ENCODE measurements around the gene DENND2A. TPM values are rescaled to one million over a fixed set of nuclear protein-coding genes. Genes with fewer than 3 reads are reported as not detected.

Gene DENND2A
- total RNA-seq, 4 donors from 2014 or later = 2.0 to 10.9 (median 5.1) TPM

DNA sequence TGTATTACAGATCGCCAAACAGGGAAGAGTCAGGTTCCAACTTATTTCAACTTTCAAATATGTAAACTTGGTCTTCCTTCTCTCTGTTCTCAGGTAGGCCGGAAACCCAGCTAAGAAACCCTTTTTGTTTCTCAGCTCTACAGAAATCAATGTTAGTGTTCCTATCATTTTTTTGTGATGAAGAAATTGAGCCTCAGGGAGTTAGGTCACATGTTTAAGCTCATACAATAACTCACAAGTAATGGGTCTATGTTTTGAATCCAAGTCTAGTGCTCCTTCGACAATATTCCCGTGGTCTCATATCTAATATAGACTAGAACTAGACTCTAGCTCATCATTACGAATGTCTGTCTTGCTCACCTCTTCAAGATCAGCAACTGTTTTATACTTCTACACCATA lies 22.3 kb downstream of the DENND2A start:
- 92 to 93% methylated on average over 5 of the region's 5 CpGs for WGBS, 2 donors
- no peak overlapping the region for H3K27ac ChIP-seq
- no peaks in the 10 kb centered on the region for H3K27me3 ChIP-seq
- TF ChIP-seq, protein P1, sequence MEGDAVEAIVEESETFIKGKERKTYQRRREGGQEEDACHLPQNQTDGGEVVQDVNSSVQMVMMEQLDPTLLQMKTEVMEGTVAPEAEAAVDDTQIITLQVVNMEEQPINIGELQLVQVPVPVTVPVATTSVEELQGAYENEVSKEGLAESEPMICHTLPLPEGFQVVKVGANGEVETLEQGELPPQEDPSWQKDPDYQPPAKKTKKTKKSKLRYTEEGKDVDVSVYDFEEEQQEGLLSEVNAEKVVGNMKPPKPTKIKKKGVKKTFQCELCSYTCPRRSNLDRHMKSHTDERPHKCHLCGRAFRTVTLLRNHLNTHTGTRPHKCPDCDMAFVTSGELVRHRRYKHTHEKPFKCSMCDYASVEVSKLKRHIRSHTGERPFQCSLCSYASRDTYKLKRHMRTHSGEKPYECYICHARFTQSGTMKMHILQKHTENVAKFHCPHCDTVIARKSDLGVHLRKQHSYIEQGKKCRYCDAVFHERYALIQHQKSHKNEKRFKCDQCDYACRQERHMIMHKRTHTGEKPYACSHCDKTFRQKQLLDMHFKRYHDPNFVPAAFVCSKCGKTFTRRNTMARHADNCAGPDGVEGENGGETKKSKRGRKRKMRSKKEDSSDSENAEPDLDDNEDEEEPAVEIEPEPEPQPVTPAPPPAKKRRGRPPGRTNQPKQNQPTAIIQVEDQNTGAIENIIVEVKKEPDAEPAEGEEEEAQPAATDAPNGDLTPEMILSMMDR (IDR thresholded peaks at IDR 0.05) = no peak
- no peak for TF ChIP-seq POLR2A (IDR thresholded peaks at IDR 0.05)
- no peak for DNase-seq
- intact Hi-C loops (cut with DNase I) = no loop called here
- no peaks in the 10 kb centered on the region for H3K9me3 ChIP-seq
- H3K4me1 ChIP-seq = no peaks in the 10 kb centered on the region
- H3K36me3 ChIP-seq = no peaks in the 10 kb centered on the region
- no peak overlapping the region for H3K4me3 ChIP-seq (replicated peaks in 1 of 3)

DNA sequence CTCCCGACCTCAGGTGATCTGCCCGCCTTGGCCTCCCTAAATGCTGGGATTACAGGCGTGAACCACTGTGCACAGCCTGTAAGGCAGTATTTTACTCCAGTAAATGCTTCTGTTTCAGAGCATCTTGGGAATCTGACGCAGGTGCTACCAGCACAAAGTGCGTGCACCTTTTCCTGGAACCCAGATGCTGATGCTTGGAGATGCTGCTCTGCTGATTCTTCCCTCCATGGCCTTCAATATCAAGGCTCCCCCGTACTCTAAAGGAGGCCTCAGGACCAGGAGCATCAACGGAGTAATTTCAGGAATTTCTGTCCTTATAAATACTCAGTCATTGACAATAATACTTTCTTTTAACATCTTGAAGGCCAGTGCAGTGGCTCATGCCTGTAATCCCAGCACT lies 23.5 kb downstream of the DENND2A start:
- H3K9me3 ChIP-seq = no peaks in the 10 kb centered on the region
- DNase-seq = no peak
- 88 to 95% methylated on average over 7 of the region's 7 CpGs for WGBS, 2 donors
- no peak overlapping the region for H3K27ac ChIP-seq
- H3K4me3 ChIP-seq (replicated peaks in 1 of 3) = no peak overlapping the region
- H3K36me3 ChIP-seq = no peaks in the 10 kb centered on the region
- no peaks in the 10 kb centered on the region for H3K4me1 ChIP-seq
- TF ChIP-seq, protein P1 (IDR thresholded peaks at IDR 0.05) = no peak
- no peak for TF ChIP-seq POLR2A (IDR thresholded peaks at IDR 0.05)
- intact Hi-C loops (cut with DNase I) = no loop called here
- H3K27me3 ChIP-seq = no peaks in the 10 kb centered on the region

DNA sequence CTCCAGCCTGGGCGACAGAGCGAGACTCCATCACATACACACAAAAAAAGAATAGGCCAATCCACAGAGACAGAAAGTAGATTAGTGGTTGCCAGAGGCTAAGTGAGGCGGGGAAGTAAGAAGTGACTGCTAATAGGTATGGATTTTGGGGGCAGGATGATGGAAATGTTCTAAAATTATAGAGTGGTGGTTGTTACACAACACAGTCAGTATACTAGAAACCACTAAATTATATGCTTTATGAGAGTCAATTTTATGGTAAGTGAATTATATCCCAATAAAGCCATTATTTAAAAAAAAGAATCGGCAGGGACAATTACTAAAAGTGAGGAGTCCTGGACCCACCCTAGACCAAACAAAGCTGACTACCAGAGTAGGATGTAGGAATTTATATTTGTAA lies 24.3 kb downstream of the DENND2A start:
- no peak for DNase-seq
- Histone ChIP-seq H3K27me3 (no peaks in the 10 kb centered on the region), H3K36me3 (no peaks in the 10 kb centered on the region), H3K9me3 (no peaks in the 10 kb centered on the region), H3K4me3 (replicated peaks in 1 of 3) (no peak overlapping the region), H3K27ac (no peak overlapping the region), H3K4me1 (no peaks in the 10 kb centered on the region)
- TF ChIP-seq POLR2A (IDR thresholded peaks at IDR 0.05) = no peak
- TF ChIP-seq, protein P1 (IDR thresholded peaks at IDR 0.05) = no peak
- intact Hi-C loops (cut with DNase I) = no loop called here
- 71 to 84% methylated on average over 4 of the region's 4 CpGs for WGBS, 2 donors

DNA sequence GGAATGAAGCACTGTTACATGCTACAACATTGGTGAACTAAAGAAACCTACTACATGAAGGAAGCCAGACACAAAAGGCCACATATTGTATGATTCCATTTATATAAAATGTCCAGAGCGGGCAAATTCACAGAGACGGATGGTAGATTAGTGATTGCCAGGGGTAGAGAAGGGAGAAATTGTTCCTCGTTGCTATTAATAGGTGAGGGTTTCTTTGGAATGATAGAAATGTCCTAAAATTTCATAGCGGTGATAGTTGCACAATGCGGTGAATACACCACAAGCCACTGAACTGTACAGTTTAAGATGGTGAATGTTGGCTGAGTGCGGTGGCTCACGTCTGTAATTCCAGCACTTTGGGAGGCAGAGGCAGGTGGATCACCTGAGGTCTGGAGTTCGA lies 29.0 kb downstream of the DENND2A start:
- DNase-seq = no peak
- intact Hi-C loops (cut with DNase I) = no loop called here
- Histone ChIP-seq H3K4me1 (no peaks in the 10 kb centered on the region), H3K9me3 (no peaks in the 10 kb centered on the region), H3K27ac (no peak overlapping the region), H3K36me3 (no peaks in the 10 kb centered on the region), H3K27me3 (no peaks in the 10 kb centered on the region), H3K4me3 (replicated peaks in 1 of 3) (no peak overlapping the region)
- no peak for TF ChIP-seq POLR2A (IDR thresholded peaks at IDR 0.05)
- TF ChIP-seq, protein P1 (IDR thresholded peaks at IDR 0.05) = no peak
- 92 to 94% methylated on average over 8 of the region's 8 CpGs for WGBS, 2 donors

DNA sequence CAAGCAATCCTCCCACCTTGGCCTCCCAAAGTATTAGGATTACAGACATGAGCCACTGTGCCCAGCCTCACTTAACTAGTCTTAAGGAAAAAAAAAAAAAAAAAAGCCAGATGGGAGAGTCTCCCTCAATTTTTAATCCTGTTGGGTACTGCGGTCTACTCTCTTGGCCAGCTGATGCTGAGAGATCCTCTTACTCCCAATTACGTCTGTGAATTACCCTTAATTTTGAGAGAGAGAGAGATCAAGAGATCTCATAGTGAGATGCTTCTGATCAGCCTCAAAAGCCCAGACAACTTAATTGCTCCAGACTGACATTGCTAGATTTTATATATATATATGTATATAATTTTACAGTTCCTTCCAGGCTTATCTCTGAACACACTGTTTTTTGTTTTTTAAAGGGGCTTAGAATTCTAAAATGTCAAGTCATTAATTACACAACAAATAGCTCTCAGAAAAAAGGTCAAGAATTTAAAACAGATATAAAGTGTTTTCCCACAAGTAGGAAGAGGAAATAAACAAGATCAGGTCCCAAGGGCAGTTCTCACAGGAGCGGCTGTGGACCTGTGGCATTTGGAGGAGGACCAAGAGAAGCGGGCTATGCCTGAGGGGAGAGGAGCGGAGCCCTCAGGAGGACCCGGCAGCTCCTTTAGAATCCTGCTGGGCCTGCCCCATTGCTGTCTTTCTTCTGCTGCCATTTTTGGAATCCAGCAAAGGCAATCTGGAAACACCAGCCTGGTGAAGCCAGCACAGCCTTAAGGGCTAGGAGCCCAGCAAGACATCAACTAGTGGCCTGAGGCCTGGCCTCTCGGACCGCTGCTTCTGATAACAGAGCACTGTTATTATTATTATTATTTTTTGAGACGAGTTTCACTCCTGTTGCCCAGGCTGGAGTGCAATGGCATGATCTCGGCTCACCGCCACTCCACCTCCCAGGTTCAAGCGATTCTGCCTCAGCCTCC lies 30.1 kb downstream of the DENND2A start:
- Histone ChIP-seq H3K4me3 (replicated peaks in 1 of 3) (no peak overlapping the region), H3K4me1 (no peaks in the 10 kb centered on the region), H3K36me3 (no peaks in the 10 kb centered on the region), H3K9me3 (no peaks in the 10 kb centered on the region), H3K27ac (no peak overlapping the region), H3K27me3 (no peaks in the 10 kb centered on the region)
- TF ChIP-seq, protein P1 (IDR thresholded peaks at IDR 0.05) = no peak
- DNase-seq = no peak
- intact Hi-C loops (cut with DNase I) = no loop called here
- 70 to 80% methylated on average over 12 of the region's 12 CpGs for WGBS, 2 donors

Measured in thyroid gland (tissue), 4 donors.